GM21381 (cell line): ENCODE measurements around the gene CTDSP2.
"Not testable (repeated sequence)": the region's sequence is repeated elsewhere in the genome, so short reads cannot be mapped to it uniquely, and the experiment has no call there.

Source experiments
- ATAC-seq: cut with Tn5 transposase; IDR thresholded peaks from one replicate; pipeline ENCODE4 v1.9.1; 2021; ENCODE audit warnings: mild to moderate bottlenecking, moderate library complexity; ENCODE audit not compliant: unreplicated experiment

The CTDSP2 gene

GRCh38 chr12:57783861-57784260, 62.7 kb downstream of the CTDSP2 start:
- no peak for ATAC-seq

GRCh38 chr12:57783466-57783801, 63.1 kb downstream of the CTDSP2 start:
- ATAC-seq, result no peak

- ATAC-seq, result peak; percentile 82
Measured at GRCh38 chr12:57782608-57783465, 63.7 kb downstream of the CTDSP2 start, which contains the start of gene TSFM. TSFM (plus strand) TSS chr12:57782787; CDS start chr12:57782802, 15 bp downstream.

- ATAC-seq, result no peak
Measured at GRCh38 chr12:57782243-57782607, 64.3 kb downstream of the CTDSP2 start.

GRCh38 chr12:57781801-57782200, 64.7 kb downstream of the CTDSP2 start:
- ATAC-seq, result no peak

- ATAC-seq, result no peak
Measured at GRCh38 chr12:57781244-57781643, 65.3 kb downstream of the CTDSP2 start.

GRCh38 chr12:57780284-57780897, 66.1 kb downstream of the CTDSP2 start:
- ATAC-seq, result no peak

- no peak for ATAC-seq
Measured at GRCh38 chr12:57779736-57780135, 66.8 kb downstream of the CTDSP2 start.

GRCh38 chr12:57777911-57778310, 68.6 kb downstream of the CTDSP2 start:
- ATAC-seq, result no peak

- no peak for ATAC-seq
Measured at GRCh38 chr12:57777367-57777766, 69.2 kb downstream of the CTDSP2 start.

- no peak for ATAC-seq
Measured at GRCh38 chr12:57776247-57776587, 70.3 kb downstream of the CTDSP2 start.

- ATAC-seq, result no peak
Measured at GRCh38 chr12:57775563-57776246, 70.8 kb downstream of the CTDSP2 start.

GRCh38 chr12:57775044-57775443, 71.5 kb downstream of the CTDSP2 start:
- no peak for ATAC-seq

- ATAC-seq, result not testable (repeated sequence)
Measured at GRCh38 chr12:57774634-57775033, 71.9 kb downstream of the CTDSP2 start.

GRCh38 chr12:57772429-57773322, 73.9 kb downstream of the CTDSP2 start, which contains the start of gene EEF1AKMT3:
EEF1AKMT3 (plus strand) TSS chr12:57772614; CDS start chr12:57772725, 111 bp downstream.
- ATAC-seq, result peak; percentile 16

GRCh38 chr12:57771873-57772428, 74.6 kb downstream of the CTDSP2 start, which contains the start of gene METTL1:
METTL1 (minus strand) TSS chr12:57772105; CDS start chr12:57772083, 22 bp downstream.
- peak; percentile 79 for ATAC-seq

- ATAC-seq, result peak; percentile 61
Measured at GRCh38 chr12:57771236-57771872, 75.2 kb downstream of the CTDSP2 start.

- ATAC-seq, result no peak
Measured at GRCh38 chr12:57770734-57771133, 75.8 kb downstream of the CTDSP2 start.
